ENCODE data around the gene STX19. TPM values are rescaled to one million over a fixed set of nuclear protein-coding genes. Genes with fewer than 3 reads are reported as not detected.
A peak's percentile ranks its signal among the peaks of the same experiment; 100 is the strongest.

Gene STX19, protein sequence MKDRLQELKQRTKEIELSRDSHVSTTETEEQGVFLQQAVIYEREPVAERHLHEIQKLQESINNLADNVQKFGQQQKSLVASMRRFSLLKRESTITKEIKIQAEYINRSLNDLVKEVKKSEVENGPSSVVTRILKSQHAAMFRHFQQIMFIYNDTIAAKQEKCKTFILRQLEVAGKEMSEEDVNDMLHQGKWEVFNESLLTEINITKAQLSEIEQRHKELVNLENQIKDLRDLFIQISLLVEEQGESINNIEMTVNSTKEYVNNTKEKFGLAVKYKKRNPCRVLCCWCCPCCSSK
- polyA plus RNA-seq (2013, experiment 1 of 2), result not detected
- polyA plus RNA-seq (2013, experiment 2 of 2), result not detected

DNA sequence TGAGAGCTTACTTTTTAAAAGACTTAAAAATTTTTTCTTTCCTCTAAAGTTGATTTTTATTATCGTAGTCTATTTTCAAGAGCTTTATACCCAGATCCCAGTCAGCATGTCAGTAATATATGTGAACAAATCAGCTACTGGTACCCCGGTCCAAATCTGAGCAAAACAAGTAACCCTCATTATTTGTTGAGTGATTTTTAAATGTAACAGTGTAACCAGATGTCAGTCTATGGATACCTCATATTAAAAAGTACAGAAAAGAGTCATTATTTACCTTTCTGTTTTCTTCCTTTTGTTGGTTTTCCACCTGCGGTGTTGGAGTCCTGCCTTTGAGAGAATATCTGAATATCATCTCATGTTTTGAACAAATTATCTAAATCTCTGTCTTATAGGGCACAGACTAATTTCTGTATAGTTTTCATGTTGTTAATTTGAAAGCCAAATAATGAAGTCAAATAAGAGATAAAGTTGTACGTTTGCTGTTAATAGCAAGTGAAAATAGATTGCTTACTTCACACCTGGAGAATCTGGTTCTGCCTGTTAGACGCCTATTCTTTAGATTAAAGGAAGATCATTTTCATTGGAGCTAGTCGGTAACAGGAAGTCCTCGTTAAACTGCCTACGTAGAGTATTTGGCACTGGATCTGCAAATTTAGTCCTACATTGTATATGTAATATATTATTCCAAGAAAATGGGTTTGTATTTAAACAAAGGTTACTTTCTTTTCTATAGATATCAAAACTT lies at the start of gene STX19:
STX19 (minus strand) TSS at position 505 of the 745 bp plus-strand sequence. CDS start 13,328 bp downstream, outside the sequence.
- H3K27ac ChIP-seq (ENCODE audit: low read depth, low read length), result no peak within 1 kb of the TSS
- H3K4me1 ChIP-seq (ENCODE audit: insufficient read depth, low read length), result peaks cover 7% of the 10 kb centered on the region; the same call in 1 of the 2 replicates
- no peaks in the 10 kb centered on the region for H3K9me3 ChIP-seq (ENCODE audit: insufficient read depth, low read depth, low read length)
- no peaks in the 10 kb centered on the region for H3K27me3 ChIP-seq (ENCODE audit: insufficient read depth, low read length)
- no peaks in the 10 kb centered on the region for H3K36me3 ChIP-seq (ENCODE audit: insufficient read depth, low read length)
- 97% methylated on average over 7 of the region's 8 CpGs for WGBS
- H3K4me3 ChIP-seq (ENCODE audit: low read length), result no peak within 1 kb of the TSS
- H3K9ac ChIP-seq (ENCODE audit: low read depth, low read length), result 0 out of 2 replicates have a peak within 1 kb of the TSS, but pooled peaks have one; percentile 31

GRCh38 chr3:94076055-94076454 lies 47.7 kb upstream of the STX19 start:
- H3K36me3 ChIP-seq (ENCODE audit: insufficient read depth, low read length), result no peaks in the 10 kb centered on the region
- H3K4me1 ChIP-seq (ENCODE audit: insufficient read depth, low read length), result 0 out of 2 replicates have a peak, but pooled peaks cover 3% of the 10 kb centered on the region
- 91% methylated on average over 3 of the region's 3 CpGs for WGBS

DNA sequence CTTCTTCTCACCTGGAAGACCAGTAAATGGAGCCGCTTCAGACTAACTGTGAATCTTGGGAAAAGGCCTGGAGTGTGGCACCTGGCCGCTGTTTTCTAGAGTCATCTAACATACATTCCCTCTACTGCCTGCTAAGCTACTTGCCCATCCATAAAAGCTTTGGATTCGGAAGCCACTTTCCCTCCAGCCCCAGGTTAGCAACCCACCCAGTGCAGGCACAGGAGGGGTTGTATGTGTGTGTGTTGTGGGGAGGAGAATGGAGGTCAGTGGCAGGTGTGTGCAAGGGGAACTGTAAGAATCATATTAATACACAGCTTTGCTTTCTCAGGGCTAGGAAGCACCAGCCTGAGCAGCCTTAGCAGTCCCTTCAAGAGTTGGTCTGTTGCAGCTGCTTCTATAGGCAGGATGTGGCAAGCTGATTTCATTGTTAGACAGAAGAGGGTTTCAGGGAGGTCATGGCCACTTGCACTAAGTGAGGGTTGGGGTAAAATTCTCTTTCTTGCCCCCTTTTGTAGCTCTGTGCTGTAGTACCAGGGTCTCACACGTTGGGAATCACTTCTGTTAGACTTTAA lies 43.4 kb upstream of the STX19 start:
- Histone ChIP-seq H3K36me3 (ENCODE audit: insufficient read depth, low read length) (peaks cover 5% of the 10 kb centered on the region; the same call in 1 of the 2 replicates), H3K27ac (ENCODE audit: low read depth, low read length) (no peak overlapping the region)

More at GRCh38 chr3:94076055-94076454, 47.7 kb upstream of the STX19 start:
- H3K4me3 ChIP-seq (ENCODE audit: low read length), result no peak overlapping the region
- no peaks in the 10 kb centered on the region for H3K27me3 ChIP-seq (ENCODE audit: insufficient read depth, low read length)
- H3K9me3 ChIP-seq (ENCODE audit: insufficient read depth, low read depth, low read length), result no peaks in the 10 kb centered on the region
- H3K27ac ChIP-seq (ENCODE audit: low read depth, low read length), result no peak overlapping the region
- no peak overlapping the region for H3K9ac ChIP-seq (ENCODE audit: low read depth, low read length)

DNA sequence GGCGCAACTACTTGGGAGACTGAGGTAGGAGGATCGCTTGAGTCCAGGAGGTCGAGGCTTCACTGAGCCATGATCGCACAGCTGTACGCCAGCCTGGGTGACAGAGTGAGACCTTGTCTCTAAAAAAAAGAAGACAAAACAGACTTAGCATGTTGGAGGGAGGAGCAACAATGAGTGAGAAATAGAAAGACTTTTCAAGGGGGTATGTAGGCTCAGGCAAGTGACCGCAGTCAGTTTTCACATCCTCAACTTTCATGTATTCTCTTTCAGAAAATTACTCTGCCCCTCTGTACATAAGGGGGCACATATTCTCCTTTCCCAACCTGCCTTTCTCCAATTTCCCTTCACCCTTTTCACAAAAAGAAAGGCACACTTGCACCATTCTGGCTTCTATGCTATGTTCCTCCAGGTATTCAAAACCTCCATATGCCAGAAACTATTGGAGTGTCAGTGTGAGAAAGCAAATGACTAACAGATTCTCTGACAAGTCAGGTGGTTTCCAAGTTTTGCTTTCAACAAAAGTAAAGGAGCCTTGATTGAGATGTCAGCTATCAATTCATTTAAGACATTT lies 42.0 kb upstream of the STX19 start:
- H3K27me3 ChIP-seq (ENCODE audit: insufficient read depth, low read length), result no peaks in the 10 kb centered on the region
- H3K4me1 ChIP-seq (ENCODE audit: insufficient read depth, low read length), result no peaks in the 10 kb centered on the region
- H3K9ac ChIP-seq (ENCODE audit: low read depth, low read length), result no peak overlapping the region
- no peak overlapping the region for H3K4me3 ChIP-seq (ENCODE audit: low read length)
- H3K27ac ChIP-seq (ENCODE audit: low read depth, low read length), result no peak overlapping the region
- H3K36me3 ChIP-seq (ENCODE audit: insufficient read depth, low read length), result peaks cover 8% of the 10 kb centered on the region; the same call in 1 of the 2 replicates
- no peaks in the 10 kb centered on the region for H3K9me3 ChIP-seq (ENCODE audit: insufficient read depth, low read depth, low read length)
- 94% methylated on average over 6 of the region's 6 CpGs for WGBS

More for the DNA sequence above, 43.4 kb upstream of the STX19 start:
- 97% methylated on average over 4 of the region's 4 CpGs for WGBS
- Histone ChIP-seq H3K9me3 (ENCODE audit: insufficient read depth, low read depth, low read length) (no peaks in the 10 kb centered on the region), H3K27me3 (ENCODE audit: insufficient read depth, low read length) (no peaks in the 10 kb centered on the region), H3K4me3 (ENCODE audit: low read length) (no peak overlapping the region), H3K4me1 (ENCODE audit: insufficient read depth, low read length) (no peaks in the 10 kb centered on the region), H3K9ac (ENCODE audit: low read depth, low read length) (no peak overlapping the region)

GRCh38 chr3:94069194-94069813 lies 40.9 kb upstream of the STX19 start:
- H3K4me1 ChIP-seq (ENCODE audit: insufficient read depth, low read length), result no peaks in the 10 kb centered on the region
- peaks cover 8% of the 10 kb centered on the region; the same call in 1 of the 2 replicates for H3K36me3 ChIP-seq (ENCODE audit: insufficient read depth, low read length)
- 40% methylated on average over 1 of the region's 4 CpGs for WGBS
- H3K9me3 ChIP-seq (ENCODE audit: insufficient read depth, low read depth, low read length), result no peaks in the 10 kb centered on the region
- H3K9ac ChIP-seq (ENCODE audit: low read depth, low read length), result no peak overlapping the region
- H3K27me3 ChIP-seq (ENCODE audit: insufficient read depth, low read length), result no peaks in the 10 kb centered on the region
- H3K27ac ChIP-seq (ENCODE audit: low read depth, low read length), result no peak overlapping the region
- H3K4me3 ChIP-seq (ENCODE audit: low read length), result no peak overlapping the region

DNA sequence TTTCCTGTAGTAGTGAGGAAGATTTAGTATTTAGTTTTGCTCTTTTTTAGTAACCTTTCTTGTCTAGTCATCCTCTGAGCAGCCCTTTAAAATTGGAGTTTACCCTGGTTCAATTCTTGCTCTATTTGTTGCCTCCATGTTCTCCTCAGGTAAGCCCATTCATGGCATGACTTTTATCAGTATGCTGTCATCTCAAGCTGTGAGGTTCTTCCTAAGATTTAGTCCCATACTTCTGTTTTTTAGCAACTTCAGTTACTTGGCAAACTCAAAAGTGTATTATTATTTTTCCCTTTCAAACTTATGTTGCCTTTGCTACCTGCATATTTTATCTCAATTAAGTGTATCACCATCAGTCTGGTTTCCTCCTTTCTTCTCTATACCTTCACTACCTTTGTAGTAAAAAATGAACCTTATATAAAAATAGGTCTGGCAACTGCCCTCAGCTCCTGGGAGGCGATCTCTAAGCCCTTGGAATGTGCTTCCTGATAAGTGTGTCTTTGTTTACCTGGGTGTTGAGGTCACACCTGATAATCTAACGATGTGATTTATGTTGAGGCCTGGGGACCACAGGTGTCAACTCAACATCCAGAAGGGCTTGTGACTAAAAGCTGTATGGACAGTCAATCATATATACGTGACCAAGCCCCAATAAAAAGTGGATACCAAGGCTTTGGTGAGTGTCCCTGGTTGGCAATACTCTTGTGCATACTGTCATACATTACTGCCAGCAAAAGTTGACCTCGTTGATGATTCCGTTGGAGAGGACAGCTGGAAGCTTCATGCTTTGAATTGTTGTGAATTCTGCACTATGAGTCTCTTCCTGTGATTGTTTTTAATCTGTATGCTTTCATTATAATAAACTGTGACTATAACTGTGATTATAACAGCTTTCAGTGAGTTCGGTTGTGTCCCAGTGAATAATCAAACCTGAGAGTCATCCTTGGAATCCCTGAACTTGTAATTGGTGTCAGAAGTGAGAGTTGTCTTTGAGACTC lies 38.4 kb upstream of the STX19 start:
- Histone ChIP-seq H3K4me1 (ENCODE audit: insufficient read depth, low read length) (peaks cover 3% of the 10 kb centered on the region), H3K9ac (ENCODE audit: low read depth, low read length) (no peak overlapping the region), H3K27me3 (ENCODE audit: insufficient read depth, low read length) (no peaks in the 10 kb centered on the region), H3K36me3 (ENCODE audit: insufficient read depth, low read length) (peaks cover 8% of the 10 kb centered on the region; the same call in 1 of the 2 replicates), H3K9me3 (ENCODE audit: insufficient read depth, low read depth, low read length) (no peaks in the 10 kb centered on the region), H3K27ac (ENCODE audit: low read depth, low read length) (no peak overlapping the region), H3K4me3 (ENCODE audit: low read length) (no peak overlapping the region)
- 92% methylated on average over 6 of the region's 6 CpGs for WGBS

- H3K27ac ChIP-seq (ENCODE audit: low read depth, low read length), result no peak overlapping the region
- peaks cover 4% of the 10 kb centered on the region for H3K4me1 ChIP-seq (ENCODE audit: insufficient read depth, low read length)
- no peaks in the 10 kb centered on the region for H3K9me3 ChIP-seq (ENCODE audit: insufficient read depth, low read depth, low read length)
- WGBS, result 96% methylated on average over 1 of the region's 1 CpG
- no peaks in the 10 kb centered on the region for H3K27me3 ChIP-seq (ENCODE audit: insufficient read depth, low read length)
- H3K4me3 ChIP-seq (ENCODE audit: low read length), result no peak overlapping the region
- no peak overlapping the region for H3K9ac ChIP-seq (ENCODE audit: low read depth, low read length)
- peaks cover 8% of the 10 kb centered on the region; the same call in 1 of the 2 replicates for H3K36me3 ChIP-seq (ENCODE audit: insufficient read depth, low read length)
Observed at GRCh38 chr3:94065819-94066480, 37.6 kb upstream of the STX19 start.

DNA sequence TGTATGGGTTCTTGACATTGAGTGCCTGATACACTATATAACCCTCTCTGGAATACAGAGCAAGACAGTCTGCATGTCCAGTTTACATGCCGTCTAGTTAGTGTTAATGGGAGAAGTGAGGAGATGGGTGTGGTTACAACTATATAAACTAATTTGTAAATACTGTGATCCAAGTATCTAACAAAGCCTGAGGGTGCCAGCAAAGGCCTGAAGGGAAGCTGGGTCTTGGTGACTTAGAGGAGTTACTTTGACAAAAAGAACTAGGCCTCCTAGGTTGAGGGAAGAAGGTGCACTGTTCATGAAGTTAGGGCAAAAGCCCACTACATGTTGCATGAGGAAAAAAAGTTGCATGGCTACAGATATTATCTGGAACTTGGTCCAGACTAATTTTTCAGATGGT lies 36.7 kb upstream of the STX19 start:
- peaks cover 4% of the 10 kb centered on the region for H3K4me1 ChIP-seq (ENCODE audit: insufficient read depth, low read length)
- H3K4me3 ChIP-seq (ENCODE audit: low read length), result no peak overlapping the region
- H3K9ac ChIP-seq (ENCODE audit: low read depth, low read length), result no peak overlapping the region
- H3K9me3 ChIP-seq (ENCODE audit: insufficient read depth, low read depth, low read length), result no peaks in the 10 kb centered on the region
- no peaks in the 10 kb centered on the region for H3K27me3 ChIP-seq (ENCODE audit: insufficient read depth, low read length)
- peaks cover 8% of the 10 kb centered on the region; the same call in 1 of the 2 replicates for H3K36me3 ChIP-seq (ENCODE audit: insufficient read depth, low read length)
- H3K27ac ChIP-seq (ENCODE audit: low read depth, low read length), result no peak overlapping the region
- WGBS, result 100% methylated on average over 1 of the region's 1 CpG

DNA sequence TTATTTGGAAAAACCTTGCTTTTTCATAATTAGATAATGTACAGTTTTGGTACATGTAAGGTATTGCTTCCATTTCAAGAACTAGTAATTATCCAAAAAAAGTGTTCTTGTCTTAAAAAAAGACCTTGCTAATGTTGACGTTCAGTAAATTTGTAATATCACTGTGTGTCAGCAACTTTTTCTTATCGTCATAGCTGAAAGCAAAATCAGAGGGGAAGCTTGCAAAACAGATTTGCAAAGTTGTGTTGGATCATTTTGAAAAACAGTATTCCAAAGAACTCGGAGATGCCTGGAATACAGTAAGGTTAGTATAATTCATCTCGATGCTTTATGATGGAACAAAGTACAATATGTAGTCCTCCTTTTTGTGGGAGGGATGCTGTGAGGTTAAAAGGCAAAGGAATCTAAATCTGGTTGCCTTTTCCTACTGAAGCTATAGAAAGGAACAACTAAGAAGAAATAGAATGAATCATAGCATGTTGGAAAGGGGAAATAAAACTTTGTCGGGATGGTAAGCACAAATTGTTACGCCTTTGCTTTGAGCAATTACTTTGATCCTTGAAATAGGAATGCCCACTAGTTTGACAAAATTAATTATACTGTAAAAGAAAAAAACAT lies 36.0 kb upstream of the STX19 start:
- Histone ChIP-seq H3K27me3 (ENCODE audit: insufficient read depth, low read length) (no peaks in the 10 kb centered on the region), H3K9me3 (ENCODE audit: insufficient read depth, low read depth, low read length) (no peaks in the 10 kb centered on the region), H3K4me3 (ENCODE audit: low read length) (peak overlapping the region; percentile 94; the same call in 1 of the 2 replicates), H3K27ac (ENCODE audit: low read depth, low read length) (no peak overlapping the region), H3K4me1 (ENCODE audit: insufficient read depth, low read length) (peaks cover 4% of the 10 kb centered on the region), H3K9ac (ENCODE audit: low read depth, low read length) (no peak overlapping the region), H3K36me3 (ENCODE audit: insufficient read depth, low read length) (peaks cover 8% of the 10 kb centered on the region; the same call in 1 of the 2 replicates)
- 96% methylated on average over 6 of the region's 6 CpGs for WGBS
